Posterior cingulate gyrus (tissue), 11 donors: ENCODE measurements around the gene METTL2A.
"Not testable (repeated sequence)": the region's sequence is repeated elsewhere in the genome, so short reads cannot be mapped to it uniquely, and the experiment has no call there.

ENCODE experiments used
- DNase-seq, 10 donors: peaks; one replicate each; pipeline versions ENCODE4 v3.0.0 to v3.0.0-alpha.2; 2020 to 2021; ENCODE audit warnings: mixed read lengths in 3 of 10
- intact Hi-C: fragments of 100-400 bp; cut with DNase I; formaldehyde crosslinking; loops from one replicate; pipeline ENCODE4 v1.15.1; 2023

Gene METTL2A

DNA sequence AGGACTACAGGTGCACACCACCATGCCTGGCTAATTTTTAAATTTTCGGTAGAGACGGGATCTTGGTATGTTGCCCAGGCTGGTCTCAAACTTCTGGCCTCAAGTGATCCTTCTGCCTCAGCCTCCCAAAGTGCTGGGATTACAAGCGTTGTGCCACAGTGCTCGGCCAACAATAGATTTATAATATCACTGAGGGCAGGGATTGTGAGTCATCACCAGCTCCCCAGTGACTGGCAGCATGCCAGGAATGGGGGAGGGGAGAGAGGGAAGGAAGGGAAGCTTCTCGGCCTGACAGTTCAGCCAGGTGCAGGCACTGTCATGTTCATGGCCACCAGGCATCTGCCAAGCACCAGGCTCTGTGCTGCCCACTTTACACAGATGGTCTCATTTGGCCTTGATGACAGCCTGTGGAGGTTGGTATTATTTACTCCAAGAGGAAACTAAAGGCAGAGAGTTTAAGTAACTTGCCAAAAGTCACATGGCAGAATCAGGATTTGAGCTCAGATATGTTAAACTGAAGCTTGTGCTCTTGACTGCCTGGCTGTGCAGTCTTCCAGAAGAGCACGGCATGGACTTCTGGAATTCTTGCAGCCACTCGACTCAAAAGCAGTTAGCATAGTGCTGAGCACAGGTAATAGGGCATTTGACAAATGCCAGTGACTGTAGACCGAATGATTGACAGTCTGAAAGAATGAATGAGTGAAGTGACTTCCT, 47.1 kb downstream of the METTL2A start:
- DNase-seq = peak in 8 of 10 donors; percentile 17 to 92 (median 52)
- intact Hi-C loops = not testable (repeated sequence)

DNA sequence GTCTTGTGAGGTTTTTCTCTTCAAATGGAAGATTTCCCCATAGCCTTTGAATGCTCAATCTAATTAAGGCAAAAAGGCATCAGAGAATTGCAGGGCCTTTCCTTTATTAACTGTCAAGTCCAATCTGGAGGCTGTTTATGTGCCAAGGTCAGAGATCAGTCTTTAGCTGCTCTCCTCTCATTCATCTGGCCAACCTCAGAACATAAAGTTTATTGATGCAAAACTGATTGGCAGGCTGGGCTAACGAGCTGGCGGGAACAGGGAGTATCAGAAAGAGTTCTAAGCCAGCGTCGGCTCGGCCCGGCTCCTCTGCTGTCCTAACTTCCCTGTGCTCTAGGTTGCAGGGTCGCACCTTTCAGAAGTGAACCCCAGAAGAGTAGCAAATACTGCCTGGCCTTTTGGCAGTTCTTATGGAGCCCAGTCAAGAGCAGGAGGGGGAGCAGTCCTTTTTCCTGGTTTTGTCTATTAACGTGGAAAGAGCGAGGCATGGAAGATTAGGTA, 47.7 kb downstream of the METTL2A start:
- DNase-seq, intact Hi-C loops: not testable (repeated sequence)

DNA sequence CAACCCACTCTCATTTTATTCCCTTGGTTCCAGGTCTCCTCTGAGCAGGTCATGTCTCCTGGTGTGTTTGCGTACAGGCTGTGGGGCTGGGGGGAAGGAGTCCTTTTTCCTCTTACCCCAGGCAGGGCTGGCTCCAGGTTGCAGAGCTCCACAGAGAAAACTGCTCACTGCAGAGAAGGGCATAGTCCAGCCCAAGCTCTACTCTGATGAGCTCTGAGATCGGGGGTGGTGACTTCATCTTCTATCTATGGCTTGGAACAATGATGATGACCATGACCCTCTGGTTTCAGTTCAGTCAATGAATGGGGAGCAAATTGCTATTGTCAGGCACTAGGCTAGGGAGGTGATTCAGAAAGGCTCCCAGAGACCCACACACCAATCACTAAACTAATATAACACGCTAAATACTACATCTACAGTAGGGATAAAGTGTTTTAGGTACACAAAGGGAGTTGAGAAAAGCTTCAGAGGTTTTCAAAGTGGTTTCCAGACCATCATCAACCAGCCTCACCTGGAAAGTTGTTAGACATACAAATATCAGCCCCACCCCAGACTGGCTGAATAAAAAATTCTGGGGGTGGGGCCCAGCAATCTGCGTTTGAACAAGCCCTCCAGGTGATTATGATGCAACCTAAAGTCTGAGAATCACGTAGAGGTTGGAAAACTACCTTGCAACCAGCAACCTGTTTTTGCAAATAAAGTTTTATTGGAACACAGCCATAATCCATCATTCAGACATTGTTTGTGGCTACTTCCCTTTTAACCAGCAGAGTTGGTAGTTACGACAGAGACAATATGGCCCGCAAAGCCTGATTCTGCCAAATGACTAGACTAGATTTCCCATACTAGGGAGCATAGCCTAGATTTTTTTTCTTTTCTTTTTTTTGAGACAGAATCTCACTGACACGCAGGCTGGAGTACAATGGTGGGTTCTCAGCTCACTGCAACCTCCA, 49.6 kb downstream of the METTL2A start:
- intact Hi-C loops = not testable (repeated sequence)
- DNase-seq = peak in 1 of 10 donors; percentile 37

DNA sequence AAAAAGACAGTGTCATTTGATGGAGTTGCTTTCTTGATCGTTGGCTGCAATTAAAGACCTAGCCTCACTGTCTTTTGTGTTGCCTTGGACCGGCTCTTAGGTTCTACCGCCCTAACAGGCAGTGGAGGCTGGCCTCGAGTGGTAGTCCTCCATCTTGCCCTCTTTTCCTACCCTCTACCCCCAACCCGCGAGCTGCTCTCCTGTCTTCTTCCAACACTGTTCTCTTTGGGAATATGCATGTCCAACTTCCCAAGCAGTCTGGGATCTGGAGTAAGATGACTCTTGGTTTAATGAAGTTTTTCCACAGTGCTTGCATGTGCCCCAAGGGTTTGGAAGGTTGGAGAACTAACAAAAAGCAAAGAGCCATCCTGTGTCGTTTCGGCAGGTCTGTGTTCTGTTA, 53.4 kb downstream of the METTL2A start:
- intact Hi-C loops = not testable (repeated sequence)

DNA sequence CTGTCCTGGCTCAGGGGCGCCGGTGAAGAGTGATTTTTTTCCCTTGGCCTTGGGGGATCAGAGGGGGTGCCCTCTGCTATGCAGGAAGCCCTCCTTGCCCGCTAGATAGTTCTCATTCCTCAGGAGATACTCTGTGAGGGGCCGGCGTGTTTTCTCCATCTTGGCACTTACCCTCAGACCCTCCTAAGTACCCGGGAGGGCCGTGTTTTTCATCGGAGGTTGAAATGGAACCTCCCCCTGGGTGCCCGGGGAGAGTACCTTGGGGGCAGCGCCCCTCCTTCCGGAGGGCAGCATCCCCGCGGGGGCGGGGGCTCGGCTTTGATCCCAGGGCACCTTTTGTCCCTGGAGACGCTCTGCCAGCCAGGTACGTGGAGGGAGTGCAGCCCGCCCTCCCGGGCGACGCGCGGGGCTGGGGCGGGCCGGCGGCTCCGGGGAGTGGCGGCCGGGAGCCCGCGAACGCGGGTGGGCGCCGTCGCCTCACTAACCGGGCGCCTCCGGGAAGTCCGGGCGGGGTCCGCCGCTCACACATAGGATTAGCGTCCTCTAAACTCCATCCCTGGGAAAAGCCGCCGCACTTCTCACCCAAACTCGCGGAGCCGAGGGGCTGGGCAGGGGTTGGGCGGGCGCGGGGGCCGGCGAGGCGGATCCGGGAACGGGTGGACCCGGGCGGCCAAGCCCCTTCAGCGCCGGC, 54.2 kb downstream of the METTL2A start:
- intact Hi-C loops = not testable (repeated sequence)
- DNase-seq = peak in 8 of 10 donors; percentile 19 to 88 (median 36)

More for the DNA sequence above, 53.4 kb downstream of the METTL2A start:
- DNase-seq = peak in 1 of 10 donors; percentile 10

DNA sequence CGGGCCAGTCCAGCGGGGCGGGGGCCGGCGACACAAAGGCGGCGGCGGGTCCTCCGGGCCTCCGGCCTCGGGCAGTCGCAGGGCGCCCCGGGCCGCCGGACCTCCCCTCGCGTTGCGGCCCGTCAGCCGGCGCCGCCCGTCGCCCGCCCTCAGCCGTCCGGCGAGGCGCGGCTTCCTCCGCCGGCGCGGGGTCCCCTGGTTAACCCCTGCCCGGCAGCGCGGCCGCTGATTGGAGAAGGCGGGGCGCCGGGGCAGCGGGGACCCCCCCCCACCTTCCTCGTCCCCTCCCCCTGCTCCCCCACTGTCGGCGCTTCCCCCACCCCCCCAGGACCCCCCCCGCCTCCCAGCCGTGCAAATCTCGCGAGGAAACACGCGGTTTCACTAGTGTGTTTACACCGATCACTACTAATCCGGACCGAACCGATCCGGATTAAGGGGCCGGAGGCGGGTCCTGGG, 54.8 kb downstream of the METTL2A start, which contains the start of gene TLK2:
Gene TLK2, plus strand, starts transcription at position 402 of the 456 bp plus-strand sequence. CDS start 2,301 bp downstream, outside the sequence.
- intact Hi-C loops = no loop called here
- DNase-seq = peak; percentile 39 to 95 (median 66)

DNA sequence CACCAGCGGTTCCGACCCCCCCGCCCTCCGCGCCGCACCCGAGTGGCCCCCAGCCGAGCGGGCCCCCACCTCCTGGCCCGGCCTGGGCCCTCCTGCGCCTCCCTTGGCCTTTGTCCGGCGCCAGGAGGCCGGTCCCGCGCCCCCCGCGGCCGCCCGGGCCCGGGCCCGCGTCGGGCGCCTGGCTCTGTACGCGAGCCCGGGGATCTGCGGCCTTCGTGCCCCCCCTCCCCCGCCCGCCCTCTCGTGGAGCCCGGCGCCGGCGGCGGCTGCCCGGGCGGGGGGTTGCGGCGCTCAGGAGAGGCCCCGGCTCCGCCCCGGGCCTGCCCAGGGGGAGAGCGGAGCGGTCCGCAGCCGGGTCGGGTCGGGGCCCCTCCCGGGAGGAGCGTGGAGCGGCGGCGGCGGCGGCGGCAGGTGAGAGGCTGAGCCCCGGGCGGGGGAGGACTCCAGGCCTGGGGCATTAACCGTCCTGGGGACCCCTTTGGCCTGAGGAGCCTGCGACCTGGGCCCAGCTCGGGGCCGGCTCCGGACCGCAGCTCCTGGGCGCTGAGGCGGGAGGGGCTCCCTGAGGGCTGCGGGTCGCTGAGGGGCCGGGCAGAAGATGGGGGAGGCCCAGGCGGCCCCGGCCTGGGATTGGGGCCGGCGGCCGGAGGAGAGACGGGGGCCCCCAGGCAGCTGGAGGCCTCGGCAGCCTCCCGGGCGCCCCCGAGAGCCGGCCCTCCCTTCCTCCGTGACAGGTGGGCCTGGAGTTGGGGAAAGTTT, 55.4 kb downstream of the METTL2A start:
- intact Hi-C loops = not testable (repeated sequence)
- DNase-seq = peak in 4 of 10 donors; percentile 10 to 87 (median 34)

DNA sequence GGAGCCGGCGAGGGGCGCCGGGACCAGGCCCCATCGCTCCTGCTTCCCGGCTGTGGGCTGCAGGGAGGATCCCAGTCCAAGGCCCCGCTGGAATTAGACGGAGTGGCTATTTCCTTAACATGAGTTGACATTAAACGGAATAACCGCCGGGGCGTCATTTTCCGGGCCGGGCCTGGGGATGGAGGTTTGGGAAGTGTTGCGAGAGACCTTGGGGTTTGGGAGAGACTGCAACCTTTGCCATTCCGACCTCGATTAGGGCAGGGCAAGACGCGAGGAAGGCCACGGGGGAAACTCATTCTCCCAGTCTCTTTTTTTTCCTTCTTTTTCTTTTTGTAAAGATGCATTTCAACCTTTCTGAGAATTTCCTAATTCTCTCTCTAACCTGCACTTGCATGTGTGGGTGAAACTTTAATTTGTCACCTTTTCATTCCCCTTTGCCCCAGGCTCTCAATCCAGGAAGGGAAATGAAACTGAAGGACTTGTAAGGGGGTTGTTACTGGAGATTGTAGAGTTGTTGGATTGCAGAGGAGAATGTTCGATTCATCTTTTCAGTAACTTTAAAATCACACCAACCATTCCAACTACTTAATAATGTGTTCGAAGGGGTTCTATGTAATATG, 56.1 kb downstream of the METTL2A start:
- DNase-seq = peak in 5 of 10 donors; percentile 8 to 79 (median 25)
- intact Hi-C loops = not testable (repeated sequence)

DNA sequence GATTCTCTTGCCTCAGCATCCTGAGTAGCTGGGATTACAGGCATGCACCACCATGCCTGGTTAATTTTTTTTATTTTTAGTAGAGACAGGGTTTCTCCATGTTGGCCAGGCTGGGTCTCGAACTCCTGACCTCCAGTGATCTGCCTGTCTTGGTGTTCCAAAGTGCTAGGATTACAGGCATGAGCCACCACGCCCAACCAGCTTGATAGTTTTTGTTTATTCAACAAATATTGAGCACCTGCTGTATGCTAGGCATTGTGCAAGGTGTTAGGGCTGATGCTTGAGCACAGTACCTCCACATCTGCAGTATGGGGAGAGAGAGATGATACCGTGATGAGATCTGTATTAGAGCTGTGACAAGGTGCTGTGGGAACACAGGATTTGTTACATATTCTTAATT, 58.9 kb downstream of the METTL2A start:
- DNase-seq, intact Hi-C loops: not testable (repeated sequence)

DNA sequence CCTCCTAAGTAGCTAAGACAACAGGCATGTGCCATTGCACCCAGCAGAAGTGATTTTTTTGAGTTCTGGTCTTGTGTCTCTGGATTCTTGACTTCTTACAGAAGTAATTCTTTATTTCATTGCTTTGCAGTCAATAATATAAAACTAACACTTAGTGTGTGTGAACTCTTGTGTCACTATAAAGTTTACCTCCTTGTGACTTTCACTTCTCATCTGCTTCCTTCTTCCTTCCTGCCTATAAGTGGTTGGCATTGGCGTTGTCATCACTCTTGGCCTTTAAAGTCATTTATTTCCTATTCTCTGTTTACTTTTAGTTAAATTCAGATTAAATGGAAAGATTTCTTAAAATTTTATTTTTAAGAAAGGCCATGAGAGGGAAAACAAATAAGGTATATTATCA, 67.3 kb downstream of the METTL2A start:
- intact Hi-C loops, DNase-seq: not testable (repeated sequence)

DNA sequence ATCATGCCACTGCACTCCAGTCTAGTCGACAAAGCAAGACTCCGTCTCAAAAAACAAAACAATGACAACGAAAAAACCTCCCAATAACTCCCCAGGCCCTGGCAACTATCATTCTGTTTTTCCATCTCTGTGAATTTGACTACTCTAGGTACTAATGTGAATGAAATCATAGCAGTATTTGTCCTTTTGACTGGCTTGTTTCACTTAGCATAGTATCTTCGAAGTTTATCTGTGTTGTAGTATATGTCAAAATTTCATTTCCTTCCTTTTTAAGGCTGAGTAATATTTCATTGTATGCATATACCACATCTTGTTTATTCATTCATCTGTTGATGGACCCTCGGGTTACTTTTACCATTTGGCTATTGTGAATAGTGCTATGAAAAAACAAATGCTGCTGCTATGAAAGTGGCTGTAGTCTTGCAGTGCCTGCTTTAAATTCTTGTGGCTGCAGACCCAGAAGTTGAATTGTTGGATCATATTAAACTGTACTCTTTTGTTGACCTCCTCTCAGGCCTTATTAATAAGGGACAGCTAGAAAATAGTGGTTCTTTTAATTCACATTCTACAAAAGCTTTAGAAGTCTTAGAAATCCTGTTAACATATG, 69.5 kb downstream of the METTL2A start:
- DNase-seq, intact Hi-C loops: not testable (repeated sequence)

DNA sequence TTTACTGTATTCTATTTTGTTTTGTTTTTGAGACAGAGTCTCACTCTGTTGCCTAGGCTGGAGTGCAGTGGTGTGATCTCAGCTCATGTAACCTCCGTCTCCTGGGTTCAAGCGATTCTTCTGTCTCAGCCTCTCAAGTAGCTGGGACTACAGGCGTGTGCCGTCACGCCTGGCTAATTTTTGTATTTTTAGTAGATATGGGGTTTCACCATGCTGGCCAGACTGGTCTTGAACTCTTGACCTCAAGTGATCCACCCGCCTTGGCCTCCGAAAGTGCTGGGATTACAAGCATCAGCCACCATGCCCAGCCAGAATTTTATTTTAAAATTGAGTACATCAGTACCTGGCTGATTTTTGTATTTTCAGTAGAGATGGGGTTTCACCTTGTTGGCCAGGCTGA, 70.4 kb downstream of the METTL2A start:
- intact Hi-C loops, DNase-seq: not testable (repeated sequence)

DNA sequence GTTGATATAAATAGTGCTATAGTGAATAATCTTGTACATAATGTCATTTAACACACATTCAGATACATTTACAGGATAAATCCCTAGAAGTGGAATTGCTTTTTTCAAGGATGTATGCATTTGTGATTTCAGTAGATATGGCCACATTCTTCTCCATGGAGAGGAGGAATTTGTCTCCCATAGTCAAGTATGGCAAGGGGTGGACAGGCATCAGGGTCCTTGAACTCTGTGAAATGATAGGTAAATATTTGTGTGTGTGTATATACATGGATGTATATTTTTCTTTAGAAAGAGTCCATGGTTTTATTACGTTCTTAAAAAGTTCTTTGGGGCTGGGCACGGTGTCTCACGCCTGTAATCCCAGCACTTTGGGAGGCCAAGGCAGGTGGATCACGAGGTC, 72.6 kb downstream of the METTL2A start:
- intact Hi-C loops, DNase-seq: not testable (repeated sequence)

DNA sequence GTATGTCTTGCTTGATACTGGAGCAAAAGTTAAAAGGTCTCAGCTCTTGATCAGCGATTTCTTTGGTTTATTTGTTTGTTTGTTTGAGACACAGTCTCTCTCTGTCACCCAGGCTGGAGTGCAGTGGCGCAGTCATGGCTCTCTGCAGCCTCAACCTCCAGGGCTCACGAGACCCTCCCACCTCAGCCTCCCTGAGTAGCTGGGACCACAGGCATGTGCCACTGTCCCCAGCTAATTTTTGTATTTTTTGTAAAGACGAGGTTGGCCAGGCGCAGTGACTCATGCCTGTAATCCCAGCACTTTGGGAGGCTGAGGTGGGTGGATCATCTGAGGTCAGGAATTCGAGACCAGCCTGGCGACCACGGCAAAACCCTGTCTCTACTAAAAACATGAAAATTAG, 75.1 kb downstream of the METTL2A start:
- DNase-seq, intact Hi-C loops: not testable (repeated sequence)
